Stimulated activated CD8-positive, alpha-beta memory T cell treated with anti-CD3 and anti-CD28 coated beads, Interleukin-15, amount 100 ng/mL, for 4 hours (primary cell): Measurements from ENCODE around the gene VAC14.

Experiments
- DNase-seq, 2 donors: peaks; one replicate each; pipeline ENCODE4 v3.0.0-alpha.2; 2020; ENCODE audit warnings: low read depth in 2 of 2

VAC14 gene

GRCh38 chr16:70764632-70765031 lies 36.3 kb downstream of the VAC14 start:
- no peak for DNase-seq

- no peak for DNase-seq
Observed at GRCh38 chr16:70760221-70760620, 40.7 kb downstream of the VAC14 start.

GRCh38 chr16:70759666-70760065 lies 41.3 kb downstream of the VAC14 start:
- DNase-seq: no peak

- DNase-seq: no peak
Observed at GRCh38 chr16:70758786-70759185, 42.2 kb downstream of the VAC14 start.

- DNase-seq: no peak
Observed at GRCh38 chr16:70757183-70757582, 43.8 kb downstream of the VAC14 start.

- DNase-seq: no peak
Observed at GRCh38 chr16:70756071-70756470, 44.9 kb downstream of the VAC14 start.

- DNase-seq: no peak
Observed at GRCh38 chr16:70754851-70755600, 45.9 kb downstream of the VAC14 start.

- DNase-seq: no peak
Observed at GRCh38 chr16:70754371-70754770, 46.6 kb downstream of the VAC14 start.

- no peak for DNase-seq
Observed at GRCh38 chr16:70753694-70754325, 47.1 kb downstream of the VAC14 start.

- DNase-seq: no peak
Observed at GRCh38 chr16:70753228-70753627, 47.7 kb downstream of the VAC14 start.

- no peak for DNase-seq
Observed at GRCh38 chr16:70752426-70752825, 48.5 kb downstream of the VAC14 start.

GRCh38 chr16:70751593-70751992 lies 49.4 kb downstream of the VAC14 start:
- DNase-seq: no peak

- DNase-seq: no peak
Observed at GRCh38 chr16:70750893-70751467, 50.0 kb downstream of the VAC14 start.

- DNase-seq: no peak
Observed at GRCh38 chr16:70749681-70750601, 51.0 kb downstream of the VAC14 start.

GRCh38 chr16:70749006-70749678 lies 51.8 kb downstream of the VAC14 start:
- DNase-seq: no peak

GRCh38 chr16:70747703-70748631 lies 53.0 kb downstream of the VAC14 start:
- DNase-seq: no peak

GRCh38 chr16:70746708-70747424 lies 54.1 kb downstream of the VAC14 start:
- DNase-seq: no peak

GRCh38 chr16:70746040-70746707 lies 54.8 kb downstream of the VAC14 start:
- no peak for DNase-seq

- DNase-seq: no peak
Observed at GRCh38 chr16:70745536-70746025, 55.4 kb downstream of the VAC14 start.
